Activated CD4-positive, alpha-beta T cell treated with anti-CD3 and anti-CD28 coated beads, Interleukin-2, Interleukin-4, amounts not matched to agents 100 ng/mL and 50 ng/mL, durations not matched to agents 16 hours and 8 hours (primary cell): ENCODE results near the gene PTGDR.

Source experiments
- DNase-seq: peaks from one replicate; pipeline ENCODE4 v3.0.0-alpha.2; 2020; ENCODE audit warnings: low spot score

The PTGDR gene

GRCh38 chr14:52267501-52268278, at the start of gene PTGDR:
TSS of gene PTGDR (plus strand) at chr14:52267698. CDS start at chr14:52267815, 117 bp downstream.
- no peak for DNase-seq

- no peak for DNase-seq
These were observed 47.9 kb upstream of the PTGDR start for GRCh38 chr14:52219488-52220084.

GRCh38 chr14:52220924-52221811, 46.3 kb upstream of the PTGDR start:
- DNase-seq = peak; percentile 2

GRCh38 chr14:52222901-52223300, 44.6 kb upstream of the PTGDR start:
- no peak for DNase-seq

- no peak for DNase-seq
These were observed 39.8 kb upstream of the PTGDR start for GRCh38 chr14:52227619-52228222.

GRCh38 chr14:52233693-52234092, 33.8 kb upstream of the PTGDR start:
- no peak for DNase-seq

GRCh38 chr14:52235434-52235833, 32.1 kb upstream of the PTGDR start:
- no peak for DNase-seq

- no peak for DNase-seq
These were observed 31.5 kb upstream of the PTGDR start for GRCh38 chr14:52235866-52236510.

GRCh38 chr14:52238682-52239081, 28.8 kb upstream of the PTGDR start:
- no peak for DNase-seq

- DNase-seq = no peak
These were observed 26.9 kb upstream of the PTGDR start for GRCh38 chr14:52240623-52241022.

- DNase-seq = no peak
These were observed 26.3 kb upstream of the PTGDR start for GRCh38 chr14:52241087-52241793.

GRCh38 chr14:52244328-52244727, 23.2 kb upstream of the PTGDR start:
- no peak for DNase-seq

GRCh38 chr14:52244997-52245396, 22.5 kb upstream of the PTGDR start:
- DNase-seq = no peak

GRCh38 chr14:52248057-52248456, 19.4 kb upstream of the PTGDR start:
- DNase-seq = no peak

GRCh38 chr14:52251724-52252123, 15.8 kb upstream of the PTGDR start:
- no peak for DNase-seq

GRCh38 chr14:52253503-52253902, 14.0 kb upstream of the PTGDR start:
- DNase-seq = no peak

GRCh38 chr14:52254086-52254485, 13.4 kb upstream of the PTGDR start:
- DNase-seq = no peak

GRCh38 chr14:52258783-52259182, 8.7 kb upstream of the PTGDR start:
- DNase-seq = no peak

- DNase-seq = no peak
These were observed 8.1 kb upstream of the PTGDR start for GRCh38 chr14:52259434-52259833.

- no peak for DNase-seq
These were observed 4.9 kb upstream of the PTGDR start for GRCh38 chr14:52262600-52262999.

GRCh38 chr14:52263190-52263589, 4.3 kb upstream of the PTGDR start:
- DNase-seq = no peak
